ENCODE data around the gene STK40. TPM values are rescaled to one million over a fixed set of nuclear protein-coding genes. Genes with fewer than 3 reads are reported as not detected.

The STK40 gene
- total and polyA plus RNA-seq, 9 donors, result 22.9 to 104 (median 67.6) TPM

DNA sequence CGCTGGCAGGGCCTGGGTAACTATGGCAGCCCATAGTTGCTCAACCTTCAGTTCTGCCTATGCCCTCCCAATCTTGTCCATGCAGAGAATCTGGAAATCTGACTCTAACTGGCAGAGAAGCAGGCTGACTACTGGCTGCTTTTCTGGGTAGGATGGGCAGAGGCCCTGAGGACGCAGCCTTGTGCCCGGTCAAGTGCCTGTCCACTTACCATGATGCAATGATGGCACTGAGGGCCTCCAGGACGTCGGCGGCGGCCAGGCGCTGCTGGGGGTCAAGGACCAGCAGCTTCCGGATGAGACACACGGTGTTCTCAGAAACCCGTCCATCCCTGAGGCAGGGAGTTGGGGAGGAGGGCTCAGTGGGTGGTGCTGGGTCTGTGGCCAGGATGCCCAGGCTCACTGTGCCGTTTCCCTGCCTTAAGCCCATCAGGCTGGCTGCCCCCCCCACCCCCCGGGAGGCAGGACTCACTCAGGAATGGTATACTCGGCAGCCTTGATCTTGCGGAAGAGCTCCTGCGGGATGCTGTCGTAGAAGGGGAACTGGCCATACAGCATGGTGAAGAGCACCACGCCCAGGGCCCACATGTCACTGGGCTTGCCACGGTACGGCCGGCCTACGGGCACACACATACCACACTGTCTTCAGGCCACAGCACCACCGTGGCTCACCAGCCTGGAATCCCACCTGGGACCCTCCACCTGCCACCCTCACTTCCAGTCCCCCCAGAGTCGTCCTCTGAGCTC, 41.9 kb downstream of the STK40 start:
- no peaks in the 10 kb centered on the region for H3K36me3 ChIP-seq
- H3K4me3 ChIP-seq, result no peak overlapping the region
- no peaks in the 10 kb centered on the region for H3K27me3 ChIP-seq
- H3K27ac ChIP-seq, result no peak overlapping the region
- TF ChIP-seq POLR2A (IDR thresholded peaks at IDR 0.05) (no peak), EP300 (IDR thresholded peaks at IDR 0.05) (no peak)
- TF ChIP-seq, protein P1, sequence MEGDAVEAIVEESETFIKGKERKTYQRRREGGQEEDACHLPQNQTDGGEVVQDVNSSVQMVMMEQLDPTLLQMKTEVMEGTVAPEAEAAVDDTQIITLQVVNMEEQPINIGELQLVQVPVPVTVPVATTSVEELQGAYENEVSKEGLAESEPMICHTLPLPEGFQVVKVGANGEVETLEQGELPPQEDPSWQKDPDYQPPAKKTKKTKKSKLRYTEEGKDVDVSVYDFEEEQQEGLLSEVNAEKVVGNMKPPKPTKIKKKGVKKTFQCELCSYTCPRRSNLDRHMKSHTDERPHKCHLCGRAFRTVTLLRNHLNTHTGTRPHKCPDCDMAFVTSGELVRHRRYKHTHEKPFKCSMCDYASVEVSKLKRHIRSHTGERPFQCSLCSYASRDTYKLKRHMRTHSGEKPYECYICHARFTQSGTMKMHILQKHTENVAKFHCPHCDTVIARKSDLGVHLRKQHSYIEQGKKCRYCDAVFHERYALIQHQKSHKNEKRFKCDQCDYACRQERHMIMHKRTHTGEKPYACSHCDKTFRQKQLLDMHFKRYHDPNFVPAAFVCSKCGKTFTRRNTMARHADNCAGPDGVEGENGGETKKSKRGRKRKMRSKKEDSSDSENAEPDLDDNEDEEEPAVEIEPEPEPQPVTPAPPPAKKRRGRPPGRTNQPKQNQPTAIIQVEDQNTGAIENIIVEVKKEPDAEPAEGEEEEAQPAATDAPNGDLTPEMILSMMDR (IDR thresholded peaks at IDR 0.05), result no peak
- 87 to 92% (median 91%) methylated on average over 20 to 24 of the region's 24 CpGs for whole genome bisulfite sequencing, 3 donors
- intact Hi-C loops (cut with DNase I), result loop anchor here in 3 of 4 donors (5.0 to 10.0 kb wide), 2 partner anchors 71 to 78 kb away; no protein-coding TSS in a partner anchor
- no peak for DNase-seq
- H3K9me3 ChIP-seq, result no peaks in the 10 kb centered on the region
- H3K4me1 ChIP-seq (ENCODE audit: insufficient read depth), result no peaks in the 10 kb centered on the region

DNA sequence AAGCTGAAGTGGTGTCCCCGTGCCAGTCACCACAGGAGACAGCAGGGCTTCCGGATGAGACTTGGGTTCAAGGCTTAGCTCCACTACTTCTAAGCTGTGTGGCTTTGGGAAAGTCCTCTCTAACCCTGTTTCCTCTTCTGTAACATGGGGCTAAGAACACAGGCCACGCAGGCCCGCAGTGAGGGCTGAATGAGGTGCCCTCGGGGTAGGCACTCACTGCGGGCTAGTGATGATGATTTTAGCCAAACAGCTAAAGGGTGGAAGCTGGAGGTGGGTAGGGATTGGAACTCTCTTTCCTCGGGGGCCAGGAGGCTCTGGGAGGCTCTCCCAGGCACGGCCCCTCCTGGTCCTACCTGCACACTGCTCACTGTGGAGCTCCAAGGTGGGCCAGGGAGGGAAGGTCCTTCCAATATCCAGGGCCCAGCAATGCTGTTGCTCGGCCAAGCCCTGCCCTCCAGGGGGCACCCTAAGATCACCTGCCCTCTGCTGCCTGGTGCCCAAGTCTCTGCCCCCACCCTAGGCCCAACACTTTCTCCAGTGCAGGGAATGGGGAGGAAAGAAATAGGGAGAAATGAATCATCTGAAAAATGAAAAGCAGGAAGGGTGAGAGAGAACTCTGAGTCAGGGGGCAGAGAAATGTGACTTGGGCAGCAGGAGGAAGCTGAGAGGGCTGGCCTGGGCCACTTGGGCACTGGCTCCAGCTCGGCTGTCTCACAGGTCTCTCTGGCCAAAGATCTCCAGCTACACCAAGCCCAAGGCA, 43.1 kb downstream of the STK40 start:
- no peaks in the 10 kb centered on the region for H3K9me3 ChIP-seq
- H3K36me3 ChIP-seq, result no peaks in the 10 kb centered on the region
- TF ChIP-seq, protein P1 (IDR thresholded peaks at IDR 0.05), result peak in 2 of 3 donors; percentile 37 to 39
- TF ChIP-seq EP300 (IDR thresholded peaks at IDR 0.05) (no peak), POLR2A (IDR thresholded peaks at IDR 0.05) (no peak)
- H3K27ac ChIP-seq, result peak overlapping the region; percentile 8 to 13
- WGBS, 3 donors, result 77 to 84% (median 83%) methylated on average over 10 of the region's 10 CpGs
- H3K27me3 ChIP-seq, result no peaks in the 10 kb centered on the region
- peak in 2 of 5 donors; percentile 52 to 62 for DNase-seq
- intact Hi-C loops (cut with DNase I), result loop anchor here in 3 of 4 donors (5.0 to 10.0 kb wide), 2 partner anchors 72 to 80 kb away; no protein-coding TSS in a partner anchor
- H3K4me1 ChIP-seq (ENCODE audit: insufficient read depth), result no peaks in the 10 kb centered on the region
- H3K4me3 ChIP-seq, result no peak overlapping the region

DNA sequence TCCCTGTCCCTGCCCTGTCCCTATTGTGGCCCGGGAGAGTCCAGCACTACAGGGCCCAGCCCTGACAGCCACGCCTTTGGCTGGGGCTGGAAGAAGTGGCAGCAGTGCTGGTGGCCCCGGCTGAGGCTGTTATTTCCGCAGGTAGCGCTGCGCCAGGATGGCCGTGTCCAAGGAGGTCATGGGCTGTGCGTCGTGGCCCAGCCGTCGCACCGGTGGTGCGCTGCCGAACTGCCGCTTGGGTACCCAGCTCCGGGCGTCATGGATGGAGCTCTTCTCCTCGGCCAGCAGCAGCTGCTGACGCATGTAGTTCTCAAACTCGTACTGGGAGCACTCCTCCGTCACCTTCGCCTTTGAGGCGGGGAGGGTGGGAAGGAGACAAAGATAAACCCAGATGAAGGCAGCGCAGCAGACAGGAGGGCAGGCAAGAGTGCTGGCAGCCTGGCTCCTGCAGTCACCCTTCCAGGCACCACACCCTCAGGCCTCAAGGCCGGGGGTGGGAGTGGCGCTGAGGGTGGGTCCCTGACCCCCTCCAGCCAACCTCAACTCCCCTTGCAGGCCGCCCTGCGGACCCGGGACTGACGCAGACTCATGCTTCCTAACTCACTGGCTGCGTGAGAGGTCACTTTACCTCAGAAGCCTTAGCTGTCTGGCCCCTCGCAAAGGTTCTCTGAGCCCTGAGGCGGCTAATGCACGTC, 44.0 kb downstream of the STK40 start:
- 70 to 82% (median 76%) methylated on average over 34 of the region's 34 CpGs for WGBS, 3 donors
- no peaks in the 10 kb centered on the region for H3K36me3 ChIP-seq
- intact Hi-C loops (cut with DNase I), result loop anchor here in 3 of 4 donors (5.0 to 10.0 kb wide), 2 partner anchors 73 to 81 kb away; no protein-coding TSS in a partner anchor

More for the DNA sequence above, 44.0 kb downstream of the STK40 start:
- no peak overlapping the region for H3K4me3 ChIP-seq
- H3K9me3 ChIP-seq, result no peaks in the 10 kb centered on the region
- H3K27ac ChIP-seq, result no peak overlapping the region
- H3K4me1 ChIP-seq (ENCODE audit: insufficient read depth), result no peaks in the 10 kb centered on the region
- peak in 1 of 5 donors; percentile 64 for DNase-seq
- no peaks in the 10 kb centered on the region for H3K27me3 ChIP-seq
- TF ChIP-seq EP300 (IDR thresholded peaks at IDR 0.05), result no peak
- TF ChIP-seq, protein P1 (IDR thresholded peaks at IDR 0.05), result no peak
- TF ChIP-seq POLR2A (IDR thresholded peaks at IDR 0.05), result no peak
